ENCODE measurements around the gene ROR1. TPM values are rescaled to one million over a fixed set of nuclear protein-coding genes. Genes with fewer than 3 reads are reported as not detected.
A peak's percentile ranks its signal among the peaks of the same experiment; 100 is the strongest.

Gene ROR1
- total and polyA plus RNA-seq, 10 of the 15 experiments (the other 5 are each of a cell fraction or from before 2014, with no cell fraction given) = 0.02 to 0.08 (median 0.05) TPM; not detected in 6

DNA sequence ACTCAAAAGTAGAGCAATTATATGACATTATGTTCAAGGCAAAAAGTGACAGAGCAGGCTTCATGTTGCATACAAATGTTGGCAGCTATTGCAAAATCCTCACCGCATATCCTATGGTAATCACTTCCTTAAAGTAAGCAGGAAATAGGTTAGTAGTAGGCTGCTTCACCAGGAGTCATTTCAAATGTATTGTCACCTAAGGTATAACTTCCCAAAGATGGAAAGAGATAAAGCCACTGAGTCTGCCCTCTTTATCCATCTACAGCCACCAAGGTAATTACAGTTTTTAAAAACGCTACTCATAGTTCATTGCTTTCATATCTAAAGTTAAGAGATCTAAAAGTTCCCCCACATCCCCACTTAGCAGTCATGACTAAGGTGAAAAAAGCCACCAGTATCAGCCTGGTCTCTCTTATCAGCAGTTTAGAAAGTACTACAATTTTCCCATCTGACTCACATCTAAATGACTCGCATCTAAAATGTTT, 398.0 kb downstream of the ROR1 start (continued):
- TF ChIP-seq CHD4 (IDR thresholded peaks at IDR 0.05) (no peak), RUNX3 (IDR thresholded peaks at IDR 0.05; ENCODE audit: low read length) (peak; percentile 41), CHD1 (IDR thresholded peaks at IDR 0.05; ENCODE audit: low read depth, low read length) (no peak), IKZF1 (conservative IDR thresholded peaks at IDR 0.05) (peak; percentile 45), ZNF207 (IDR thresholded peaks at IDR 0.05; ENCODE audit: borderline replicate concordance) (no peak), YBX1 (IDR thresholded peaks at IDR 0.05) (no peak), WRNIP1 (IDR thresholded peaks at IDR 0.05; ENCODE audit: borderline replicate concordance, low read depth, low read length) (no peak), SP1 (IDR thresholded peaks at IDR 0.05; ENCODE audit: low read depth, low read length) (no peak), SRF (IDR thresholded peaks at IDR 0.05; ENCODE audit: low read depth in 2 of 2, low read length in 2 of 2) (no peak), CEBPB (IDR thresholded peaks at IDR 0.05; ENCODE audit: borderline replicate concordance in 1 of 2, low read depth in 2 of 2, low read length in 2 of 2) (peak in 1 of 2 experiments; percentile 20; a peak in 2 of 4 replicates), IKZF2 (IDR thresholded peaks at IDR 0.05) (peak; percentile 36 to 48; a peak in 2 of 4 replicates), ZNF384 (IDR thresholded peaks at IDR 0.05; ENCODE audit: borderline replicate concordance, low read depth, low read length) (no peak), BHLHE40 (IDR thresholded peaks at IDR 0.05; ENCODE audit: borderline replicate concordance in 1 of 2, low read depth in 2 of 2, low read length in 1 of 2) (no peak), STAT3 (IDR thresholded peaks at IDR 0.05; ENCODE audit: low read depth, low read length) (no peak), MEF2B (IDR thresholded peaks at IDR 0.05; ENCODE audit: partially characterized antibody, poor library complexity, severe bottlenecking) (no peak), MTA2 (IDR thresholded peaks at IDR 0.05; ENCODE audit: low read depth) (peak; percentile 66), SREBF2 (IDR thresholded peaks at IDR 0.05; ENCODE audit: low read length) (no peak), EZH2 (IDR thresholded peaks at IDR 0.05; ENCODE audit: borderline replicate concordance, control insufficient read depth, low read depth, low read length) (no peak), SIN3A (IDR thresholded peaks at IDR 0.05; ENCODE audit: low read depth, low read length) (no peak), BACH1 (IDR thresholded peaks at IDR 0.05; ENCODE audit: borderline replicate concordance) (peak; percentile 42; the same call in 1 of the 2 replicates), NFYA (IDR thresholded peaks at IDR 0.05; ENCODE audit: borderline replicate concordance, low read depth, low read length) (no peak)
- TF ChIP-seq, protein P1, sequence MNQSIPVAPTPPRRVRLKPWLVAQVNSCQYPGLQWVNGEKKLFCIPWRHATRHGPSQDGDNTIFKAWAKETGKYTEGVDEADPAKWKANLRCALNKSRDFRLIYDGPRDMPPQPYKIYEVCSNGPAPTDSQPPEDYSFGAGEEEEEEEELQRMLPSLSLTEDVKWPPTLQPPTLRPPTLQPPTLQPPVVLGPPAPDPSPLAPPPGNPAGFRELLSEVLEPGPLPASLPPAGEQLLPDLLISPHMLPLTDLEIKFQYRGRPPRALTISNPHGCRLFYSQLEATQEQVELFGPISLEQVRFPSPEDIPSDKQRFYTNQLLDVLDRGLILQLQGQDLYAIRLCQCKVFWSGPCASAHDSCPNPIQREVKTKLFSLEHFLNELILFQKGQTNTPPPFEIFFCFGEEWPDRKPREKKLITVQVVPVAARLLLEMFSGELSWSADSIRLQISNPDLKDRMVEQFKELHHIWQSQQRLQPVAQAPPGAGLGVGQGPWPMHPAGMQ (IDR thresholded peaks at IDR 0.05; ENCODE audit: borderline replicate concordance) = no peak
- TF ChIP-seq, protein P2, sequence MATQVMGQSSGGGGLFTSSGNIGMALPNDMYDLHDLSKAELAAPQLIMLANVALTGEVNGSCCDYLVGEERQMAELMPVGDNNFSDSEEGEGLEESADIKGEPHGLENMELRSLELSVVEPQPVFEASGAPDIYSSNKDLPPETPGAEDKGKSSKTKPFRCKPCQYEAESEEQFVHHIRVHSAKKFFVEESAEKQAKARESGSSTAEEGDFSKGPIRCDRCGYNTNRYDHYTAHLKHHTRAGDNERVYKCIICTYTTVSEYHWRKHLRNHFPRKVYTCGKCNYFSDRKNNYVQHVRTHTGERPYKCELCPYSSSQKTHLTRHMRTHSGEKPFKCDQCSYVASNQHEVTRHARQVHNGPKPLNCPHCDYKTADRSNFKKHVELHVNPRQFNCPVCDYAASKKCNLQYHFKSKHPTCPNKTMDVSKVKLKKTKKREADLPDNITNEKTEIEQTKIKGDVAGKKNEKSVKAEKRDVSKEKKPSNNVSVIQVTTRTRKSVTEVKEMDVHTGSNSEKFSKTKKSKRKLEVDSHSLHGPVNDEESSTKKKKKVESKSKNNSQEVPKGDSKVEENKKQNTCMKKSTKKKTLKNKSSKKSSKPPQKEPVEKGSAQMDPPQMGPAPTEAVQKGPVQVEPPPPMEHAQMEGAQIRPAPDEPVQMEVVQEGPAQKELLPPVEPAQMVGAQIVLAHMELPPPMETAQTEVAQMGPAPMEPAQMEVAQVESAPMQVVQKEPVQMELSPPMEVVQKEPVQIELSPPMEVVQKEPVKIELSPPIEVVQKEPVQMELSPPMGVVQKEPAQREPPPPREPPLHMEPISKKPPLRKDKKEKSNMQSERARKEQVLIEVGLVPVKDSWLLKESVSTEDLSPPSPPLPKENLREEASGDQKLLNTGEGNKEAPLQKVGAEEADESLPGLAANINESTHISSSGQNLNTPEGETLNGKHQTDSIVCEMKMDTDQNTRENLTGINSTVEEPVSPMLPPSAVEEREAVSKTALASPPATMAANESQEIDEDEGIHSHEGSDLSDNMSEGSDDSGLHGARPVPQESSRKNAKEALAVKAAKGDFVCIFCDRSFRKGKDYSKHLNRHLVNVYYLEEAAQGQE (IDR thresholded peaks at IDR 0.05; ENCODE audit: low read depth, low read length) = no peak
- TF ChIP-seq, protein P3, sequence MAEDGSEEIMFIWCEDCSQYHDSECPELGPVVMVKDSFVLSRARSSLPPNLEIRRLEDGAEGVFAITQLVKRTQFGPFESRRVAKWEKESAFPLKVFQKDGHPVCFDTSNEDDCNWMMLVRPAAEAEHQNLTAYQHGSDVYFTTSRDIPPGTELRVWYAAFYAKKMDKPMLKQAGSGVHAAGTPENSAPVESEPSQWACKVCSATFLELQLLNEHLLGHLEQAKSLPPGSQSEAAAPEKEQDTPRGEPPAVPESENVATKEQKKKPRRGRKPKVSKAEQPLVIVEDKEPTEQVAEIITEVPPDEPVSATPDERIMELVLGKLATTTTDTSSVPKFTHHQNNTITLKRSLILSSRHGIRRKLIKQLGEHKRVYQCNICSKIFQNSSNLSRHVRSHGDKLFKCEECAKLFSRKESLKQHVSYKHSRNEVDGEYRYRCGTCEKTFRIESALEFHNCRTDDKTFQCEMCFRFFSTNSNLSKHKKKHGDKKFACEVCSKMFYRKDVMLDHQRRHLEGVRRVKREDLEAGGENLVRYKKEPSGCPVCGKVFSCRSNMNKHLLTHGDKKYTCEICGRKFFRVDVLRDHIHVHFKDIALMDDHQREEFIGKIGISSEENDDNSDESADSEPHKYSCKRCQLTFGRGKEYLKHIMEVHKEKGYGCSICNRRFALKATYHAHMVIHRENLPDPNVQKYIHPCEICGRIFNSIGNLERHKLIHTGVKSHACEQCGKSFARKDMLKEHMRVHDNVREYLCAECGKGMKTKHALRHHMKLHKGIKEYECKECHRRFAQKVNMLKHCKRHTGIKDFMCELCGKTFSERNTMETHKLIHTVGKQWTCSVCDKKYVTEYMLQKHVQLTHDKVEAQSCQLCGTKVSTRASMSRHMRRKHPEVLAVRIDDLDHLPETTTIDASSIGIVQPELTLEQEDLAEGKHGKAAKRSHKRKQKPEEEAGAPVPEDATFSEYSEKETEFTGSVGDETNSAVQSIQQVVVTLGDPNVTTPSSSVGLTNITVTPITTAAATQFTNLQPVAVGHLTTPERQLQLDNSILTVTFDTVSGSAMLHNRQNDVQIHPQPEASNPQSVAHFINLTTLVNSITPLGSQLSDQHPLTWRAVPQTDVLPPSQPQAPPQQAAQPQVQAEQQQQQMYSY (CRISPR knock-in tag; IDR thresholded peaks at IDR 0.05) = no peak
